ENCODE data around the gene PSG11. TPM values are rescaled to one million over a fixed set of nuclear protein-coding genes. Genes with fewer than 3 reads are reported as not detected.
"Not testable (repeated sequence)": the region's sequence is repeated elsewhere in the genome, so short reads cannot be mapped to it uniquely, and the experiment has no call there.

PSG11 gene
- total and polyA plus RNA-seq, 2 of the 4 experiments (the other 2 are of a cell fraction): 0.07 to 0.18 TPM

DNA sequence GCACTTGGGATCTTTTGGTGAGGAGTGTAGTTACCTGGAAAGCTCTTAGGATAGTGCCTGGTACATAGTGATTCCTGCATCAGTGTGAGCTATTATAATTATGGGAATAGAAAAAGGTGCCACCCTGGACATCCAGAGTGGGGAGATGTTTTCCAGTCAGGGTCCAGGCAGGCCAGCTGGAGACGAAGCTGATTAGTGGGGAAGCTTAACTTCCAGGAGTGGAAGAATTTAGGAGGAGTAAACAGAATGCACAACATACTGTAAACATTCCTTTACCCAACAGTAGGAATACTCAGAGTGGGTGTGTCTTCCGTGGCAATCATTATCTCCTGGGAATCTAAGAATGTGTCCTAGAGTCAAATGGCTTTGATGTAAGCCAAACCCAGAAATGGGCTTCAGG, 23.3 kb downstream of the PSG11 start:
- H3K9me3 ChIP-seq (ENCODE audit: control insufficient read depth, insufficient read depth, low read length); H3K27ac ChIP-seq (ENCODE audit: insufficient read depth, low read length); POLR2A ChIA-PET (ENCODE audit: unreplicated experiment); ATAC-seq (ENCODE audit: low read depth); H2AK5ac ChIP-seq (ENCODE audit: low read depth, low read length); H3K23ac ChIP-seq (ENCODE audit: low read depth, low read length); H3K27me3 ChIP-seq (ENCODE audit: control insufficient read depth, insufficient read depth, low read length); H3K36me3 ChIP-seq (ENCODE audit: control insufficient read depth, insufficient read depth, low read length); H4K20me1 ChIP-seq (ENCODE audit: insufficient read depth, low read length); H2BK15ac ChIP-seq (ENCODE audit: low read depth, low read length); H4K8ac ChIP-seq (ENCODE audit: low read depth in 2 of 2, low read length in 2 of 2); H3K4me3 ChIP-seq (ENCODE audit: insufficient read depth, low read depth, low read length); H2AK9ac ChIP-seq (replicated peaks; ENCODE audit: low read depth, low read length, poor library complexity); CTCF ChIA-PET; H3K9me1 ChIP-seq (ENCODE audit: insufficient read depth, low read length); H3K14ac ChIP-seq (replicated peaks; ENCODE audit: low read depth, low read length); dilution Hi-C loops (cut with HindIII; ENCODE audit: low sequenced_read_pairs, unreplicated experiment); intact Hi-C loops (cut with micrococcal nuclease); DNase-seq; H3K56ac ChIP-seq (ENCODE audit: extremely low read depth, insufficient read depth, low read length); H3K4me1 ChIP-seq (ENCODE audit: control insufficient read depth, insufficient read depth, low read length); BruUV-seq (replicated peaks); H2BK120ac ChIP-seq (ENCODE audit: low read depth, low read length); H3K18ac ChIP-seq (ENCODE audit: low read depth, low read length); H4K91ac ChIP-seq (ENCODE audit: insufficient read depth, low read depth, low read length); H3K79me1 ChIP-seq (ENCODE audit: low read depth in 1 of 2, low read length in 2 of 2); in situ Hi-C loops (cut with MboI; ENCODE audit: low sequenced_read_pairs); H3K4me2 ChIP-seq (ENCODE audit: low read depth, low read length); H3K9ac ChIP-seq (ENCODE audit: low read depth, low read length); H4K5ac ChIP-seq (ENCODE audit: low read depth, low read length); H2AFZ ChIP-seq (replicated peaks; ENCODE audit: low read length, poor library complexity); H3K4ac ChIP-seq (ENCODE audit: low read depth, low read length); H2BK5ac ChIP-seq (ENCODE audit: low read depth, low read length, poor library complexity, severe bottlenecking): not testable (repeated sequence)
- WGBS, 2 experiments (ENCODE audit: extremely low coverage in 2 of 2, insufficient read length in 1 of 2): no CpG with 5 or more reads among the region's 2 CpGs
- H2BK20ac ChIP-seq (ENCODE audit: low read depth, low read length): peak overlapping the region; percentile 6; the same call in 1 of the 2 replicates

DNA sequence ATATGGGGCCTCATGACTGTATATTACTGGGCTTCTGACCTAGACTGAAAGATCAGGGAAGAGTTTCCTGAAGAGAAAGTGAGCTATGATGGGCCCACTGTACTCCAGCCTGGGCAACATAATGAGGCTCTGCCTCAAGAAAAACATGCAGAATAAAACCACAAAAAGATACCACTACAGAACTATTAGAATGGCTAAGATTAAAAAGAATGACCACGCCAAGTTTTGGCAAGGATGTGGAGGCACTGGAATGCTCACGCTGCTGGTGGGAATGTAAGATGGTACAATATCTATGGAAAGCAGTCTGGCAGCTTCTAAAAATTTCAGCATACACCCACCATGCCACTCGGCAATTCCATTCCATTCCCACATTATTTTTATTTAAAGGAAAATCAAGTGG, 30.1 kb downstream of the PSG11 start:
- DNase-seq; H3K14ac ChIP-seq (replicated peaks; ENCODE audit: low read depth, low read length); H3K27me3 ChIP-seq (ENCODE audit: control insufficient read depth, insufficient read depth, low read length); H3K4me1 ChIP-seq (ENCODE audit: control insufficient read depth, insufficient read depth, low read length); in situ Hi-C loops (cut with MboI; ENCODE audit: low sequenced_read_pairs); H3K9ac ChIP-seq (ENCODE audit: low read depth, low read length); H3K23ac ChIP-seq (ENCODE audit: low read depth, low read length); H2AK5ac ChIP-seq (ENCODE audit: low read depth, low read length); H3K4me3 ChIP-seq (ENCODE audit: insufficient read depth, low read depth, low read length); H3K4ac ChIP-seq (ENCODE audit: low read depth, low read length); H2AFZ ChIP-seq (replicated peaks; ENCODE audit: low read length, poor library complexity); H4K8ac ChIP-seq (ENCODE audit: low read depth in 2 of 2, low read length in 2 of 2); H4K91ac ChIP-seq (ENCODE audit: insufficient read depth, low read depth, low read length); H4K5ac ChIP-seq (ENCODE audit: low read depth, low read length); H2BK15ac ChIP-seq (ENCODE audit: low read depth, low read length); CTCF ChIA-PET; H3K9me3 ChIP-seq (ENCODE audit: control insufficient read depth, insufficient read depth, low read length); ATAC-seq (ENCODE audit: low read depth); H3K4me2 ChIP-seq (ENCODE audit: low read depth, low read length); H3K27ac ChIP-seq (ENCODE audit: insufficient read depth, low read length); POLR2A ChIA-PET (ENCODE audit: unreplicated experiment); H3K56ac ChIP-seq (ENCODE audit: extremely low read depth, insufficient read depth, low read length); H3K18ac ChIP-seq (ENCODE audit: low read depth, low read length); H3K36me3 ChIP-seq (ENCODE audit: control insufficient read depth, insufficient read depth, low read length); H2AK9ac ChIP-seq (replicated peaks; ENCODE audit: low read depth, low read length, poor library complexity); intact Hi-C loops (cut with micrococcal nuclease); H2BK5ac ChIP-seq (ENCODE audit: low read depth, low read length, poor library complexity, severe bottlenecking); H3K79me1 ChIP-seq (ENCODE audit: low read depth in 1 of 2, low read length in 2 of 2); BruUV-seq (replicated peaks); H3K9me1 ChIP-seq (ENCODE audit: insufficient read depth, low read length); H2BK20ac ChIP-seq (ENCODE audit: low read depth, low read length); H4K20me1 ChIP-seq (ENCODE audit: insufficient read depth, low read length); H2BK120ac ChIP-seq (ENCODE audit: low read depth, low read length); dilution Hi-C loops (cut with HindIII; ENCODE audit: low sequenced_read_pairs, unreplicated experiment): not testable (repeated sequence)
- no CpG with 5 or more reads among the region's 3 CpGs for WGBS, 2 experiments (ENCODE audit: extremely low coverage in 2 of 2, insufficient read length in 1 of 2)

All from IMR-90 (cell line).